Heart left ventricle (tissue), 16 donors: ENCODE measurements around the gene GPC6. TPM values are rescaled to one million over a fixed set of nuclear protein-coding genes. Genes with fewer than 3 reads are reported as not detected.

Experiments used
- ATAC-seq, 4 donors: fragments of 200-7000 bp; cut with Tn5 transposase; one replicate each; pipeline ENCODE4 v1.9.1; 2020 to 2022; ENCODE audit warnings: moderate library complexity in 4 of 4, mild to moderate bottlenecking in 3 of 4, moderate number of reproducible peaks in 1 of 4
- DNase-seq, 5 donors: peaks; one replicate each; pipeline ENCODE4 v3.0.0-alpha.2; 2020
- H3K27ac ChIP-seq, 12 donors: fragments of 200-600 bp; sonication (generic) in 4 of 12; one replicate each; pipeline versions ENCODE4 v1.5.0 to v1.8.0; 2016 to 2022; ENCODE audit warnings: mild to moderate bottlenecking in 2 of 12
- H3K27me3 ChIP-seq, 9 donors: fragments of 200-600 bp; sonication (generic) in 2 of 9; one replicate each; pipeline versions ENCODE4 v1.5.1 to v1.8.0; 2016 to 2022; ENCODE audit warnings: mild to moderate bottlenecking in 3 of 9
- H3K36me3 ChIP-seq, 9 donors: fragments of 200-600 bp; sonication (generic) in 2 of 9; one replicate each; pipeline versions ENCODE4 v1.5.0 to v1.8.0; 2018 to 2022; ENCODE audit warnings: mild to moderate bottlenecking in 2 of 9
- H3K4me1 ChIP-seq, 12 donors: fragments of 200-600 bp; sonication (generic) in 4 of 12; one replicate each; pipeline versions ENCODE4 v1.5.0 to v1.8.0; 2016 to 2022; ENCODE audit warnings: mild to moderate bottlenecking in 3 of 12
- H3K4me3 ChIP-seq, 12 donors: fragments of 200-600 bp; sonication (generic) in 4 of 12; one replicate each; pipeline versions ENCODE4 v1.5.0 to v1.8.0; 2017 to 2022; ENCODE audit warnings: mild to moderate bottlenecking in 9 of 12, moderate library complexity in 4 of 12
- H3K9me3 ChIP-seq, 12 donors: fragments of 200-600 bp; sonication (generic) in 4 of 12; one replicate each; pipeline versions ENCODE4 v1.5.0 to v1.8.0; 2016 to 2022; ENCODE audit warnings: mild to moderate bottlenecking in 1 of 12
- POLR2A ChIP-seq, 2 donors: fragments of 450-650 bp; IDR thresholded peaks; one replicate each; pipeline ENCODE4 v1.6.1; 2017; ENCODE audit warnings: antibody characterized with exemption in 2 of 2, mild to moderate bottlenecking in 2 of 2, moderate library complexity in 2 of 2
- WGBS, 4 donors: extraction: QIAGEN DNeasy Blood & Tissue Kit in 2 of 4; methylation state at CpG; one replicate each; pipeline versions ENCODE4 v1.1.5 to v1.1.7; 2013 to 2018; 5-methylcytosine and 5-hydroxymethylcytosine counted together
- intact Hi-C, 10 donors: fragments of 100-400 bp; cut with DNase I; formaldehyde crosslinking; loops; one replicate each; pipeline versions ENCODE4 v1.11.1 to v1.14.2; 2022
- polyA plus RNA-seq, 2 donors: library from polyadenylated mRNA; stranded (reverse); fragments of 200-250 nt; gene quantifications; one replicate each; pipeline ENCODE4 v1.2.3, GENCODE V29; 2013
- total RNA-seq, 9 donors: library from RNA; depleted of rRNA in 2 of 9; stranded (reverse); fragments of >200 nt in 2 of 9; fragmentation: NEBNext Ultra II Directional in 3 of 9; extraction: Animal tissue kit (Norgen Biotek cat#: 25700) in 3 of 9; gene quantifications; one replicate each; pipeline versions ENCODE4 v1.1.0 to v1.2.4, GENCODE V29; 2016 to 2023
- TF ChIP-seq, protein P1 (sequence below), 12 donors: fragments of 200-600 bp; sonication (generic) in 4 of 12; IDR thresholded peaks; one replicate each; pipeline versions ENCODE4 v1.5.0 to v1.8.0; 2018 to 2022; ENCODE audit warnings: antibody characterized with exemption in 12 of 12, mild to moderate bottlenecking in 5 of 12
- donor health status: ischemic (EF 13 %, LVEDD 7.1; RV severe dilation, severe dysfunction).
- donor health status: healthy with polysubstance abuse.
- donor health status: DM: no; HTN: yes; CAD: no.
- donor health status: DM: no; HTN: no; CAD: no.
- donor health status: ischemic (EF 25% LVEDD 6.9; RV normal size, moderate dysfunction).
- donor health status: ischemic (EF 25% LVEDD 5.7; RV mildly dilated, moderate dysfunction).
- donor health status: healthy.
- donor health status: DM: yes; HTN: yes; CAD: no.
- donor health status: ischemic (EF 35%, LVEDD 5.7; RV mildly dilated, moderate dysfunction).
- donor health status: nonischemic (EF 11% LVEDD 7.7; RV severe dilation, severe dysfunction).
- donor health status: DM: yes; HTN: yes; CAD: no.
- donor health status: PGD.
- donor health status: ischemic (EF 29% LVEDD 5.4; RV normal size, mild dysfunction).
- donor health status: nonischemic (EF 23%, LVEDD 6.1; RV moderate dilation, normal function).

Gene GPC6
- total and polyA plus RNA-seq, 11 donors = 0.08 to 6.2 (median 2.0) TPM

- Histone ChIP-seq H3K27ac (no peak overlapping the region), H3K27me3 (no peaks in the 10 kb centered on the region), H3K4me3 (no peak overlapping the region), H3K4me1 (no peaks in the 10 kb centered on the region), H3K9me3 (no peaks in the 10 kb centered on the region), H3K36me3 (no peaks in the 10 kb centered on the region)
- ATAC-seq (no peak), DNase-seq (no peak)
- intact Hi-C loops = no loop called here
- no peak for TF ChIP-seq POLR2A (IDR thresholded peaks at IDR 0.05)
- TF ChIP-seq, protein P1, sequence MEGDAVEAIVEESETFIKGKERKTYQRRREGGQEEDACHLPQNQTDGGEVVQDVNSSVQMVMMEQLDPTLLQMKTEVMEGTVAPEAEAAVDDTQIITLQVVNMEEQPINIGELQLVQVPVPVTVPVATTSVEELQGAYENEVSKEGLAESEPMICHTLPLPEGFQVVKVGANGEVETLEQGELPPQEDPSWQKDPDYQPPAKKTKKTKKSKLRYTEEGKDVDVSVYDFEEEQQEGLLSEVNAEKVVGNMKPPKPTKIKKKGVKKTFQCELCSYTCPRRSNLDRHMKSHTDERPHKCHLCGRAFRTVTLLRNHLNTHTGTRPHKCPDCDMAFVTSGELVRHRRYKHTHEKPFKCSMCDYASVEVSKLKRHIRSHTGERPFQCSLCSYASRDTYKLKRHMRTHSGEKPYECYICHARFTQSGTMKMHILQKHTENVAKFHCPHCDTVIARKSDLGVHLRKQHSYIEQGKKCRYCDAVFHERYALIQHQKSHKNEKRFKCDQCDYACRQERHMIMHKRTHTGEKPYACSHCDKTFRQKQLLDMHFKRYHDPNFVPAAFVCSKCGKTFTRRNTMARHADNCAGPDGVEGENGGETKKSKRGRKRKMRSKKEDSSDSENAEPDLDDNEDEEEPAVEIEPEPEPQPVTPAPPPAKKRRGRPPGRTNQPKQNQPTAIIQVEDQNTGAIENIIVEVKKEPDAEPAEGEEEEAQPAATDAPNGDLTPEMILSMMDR (IDR thresholded peaks at IDR 0.05) = no peak
- WGBS, 4 donors = 59 to 77% (median 63%) methylated on average over 2 of the region's 2 CpGs
Observed at GRCh38 chr13:94058821-94059360, 832.3 kb downstream of the GPC6 start.

GRCh38 chr13:94061301-94061700 lies 834.7 kb downstream of the GPC6 start:
- Histone ChIP-seq H3K4me1 (no peaks in the 10 kb centered on the region), H3K27ac (no peak overlapping the region), H3K36me3 (no peaks in the 10 kb centered on the region), H3K27me3 (no peaks in the 10 kb centered on the region), H3K9me3 (no peaks in the 10 kb centered on the region), H3K4me3 (no peak overlapping the region)
- DNase-seq = no peak
- intact Hi-C loops = no loop called here
- WGBS, 4 donors = 61 to 77% (median 69%) methylated on average over 1 of the region's 1 CpG
- no peak for ATAC-seq
- TF ChIP-seq POLR2A (IDR thresholded peaks at IDR 0.05) = no peak

DNA sequence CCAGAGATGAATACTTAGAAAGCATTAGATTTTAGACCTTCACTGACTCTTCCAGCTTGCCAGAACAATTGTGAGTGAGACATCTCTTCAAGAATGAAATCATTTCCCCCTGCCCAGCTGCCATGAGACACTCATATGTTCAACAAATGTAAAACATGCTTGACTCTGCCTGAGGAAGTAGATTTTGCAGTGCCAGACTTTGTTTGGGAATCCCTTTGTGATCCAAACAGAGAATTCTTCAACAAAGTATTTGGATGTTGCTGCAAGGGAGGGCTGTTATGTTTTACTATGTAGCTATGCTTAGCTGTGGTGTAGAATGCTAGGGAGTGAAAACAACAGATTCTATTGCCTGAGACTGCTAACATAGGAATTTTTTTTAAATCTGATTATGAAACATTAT lies 836.5 kb downstream of the GPC6 start:
- no peak overlapping the region for H3K4me3 ChIP-seq
- DNase-seq = no peak
- no peak overlapping the region for H3K27ac ChIP-seq
- TF ChIP-seq, protein P1 (IDR thresholded peaks at IDR 0.05) = no peak
- no peak for TF ChIP-seq POLR2A (IDR thresholded peaks at IDR 0.05)
- no peaks in the 10 kb centered on the region for H3K27me3 ChIP-seq
- no peaks in the 10 kb centered on the region for H3K4me1 ChIP-seq
- no peaks in the 10 kb centered on the region for H3K36me3 ChIP-seq
- ATAC-seq = no peak
- no peaks in the 10 kb centered on the region for H3K9me3 ChIP-seq
- intact Hi-C loops = no loop called here

- intact Hi-C loops = no loop called here
- TF ChIP-seq, protein P1 (IDR thresholded peaks at IDR 0.05) = no peak
- no peak for TF ChIP-seq POLR2A (IDR thresholded peaks at IDR 0.05)
- WGBS, 4 donors = 80 to 88% (median 86%) methylated on average over 4 of the region's 4 CpGs
- DNase-seq = no peak
- ATAC-seq = no peak
- Histone ChIP-seq H3K36me3 (no peaks in the 10 kb centered on the region), H3K27ac (no peak overlapping the region), H3K4me3 (no peak overlapping the region), H3K27me3 (no peaks in the 10 kb centered on the region), H3K9me3 (no peaks in the 10 kb centered on the region), H3K4me1 (no peaks in the 10 kb centered on the region)
Observed at GRCh38 chr13:94063848-94064247, 837.2 kb downstream of the GPC6 start.

DNA sequence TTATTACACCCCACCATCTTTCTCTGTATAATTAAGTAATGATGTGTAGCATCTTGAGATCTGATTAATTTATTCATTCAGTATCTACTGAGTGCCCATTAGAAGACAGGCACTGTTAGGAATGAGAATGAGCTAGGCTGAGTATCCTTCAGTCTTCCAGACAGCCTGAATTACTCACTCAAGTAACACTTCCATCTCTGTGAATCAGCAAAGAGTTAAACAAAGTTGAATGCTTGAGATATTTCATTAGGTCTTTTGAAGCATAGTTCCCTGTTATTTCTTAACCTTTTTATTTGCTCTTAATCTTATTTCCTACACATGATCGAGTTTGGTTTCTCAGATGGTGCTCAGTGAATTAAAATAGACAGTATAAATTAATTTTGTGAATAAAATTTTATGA lies 839.1 kb downstream of the GPC6 start:
- Histone ChIP-seq H3K36me3 (no peaks in the 10 kb centered on the region), H3K27ac (no peak overlapping the region), H3K4me3 (no peak overlapping the region), H3K9me3 (no peaks in the 10 kb centered on the region), H3K4me1 (no peaks in the 10 kb centered on the region), H3K27me3 (no peaks in the 10 kb centered on the region)
- intact Hi-C loops = no loop called here
- TF ChIP-seq POLR2A (IDR thresholded peaks at IDR 0.05) = no peak
- TF ChIP-seq, protein P1 (IDR thresholded peaks at IDR 0.05) = no peak
- 71 to 81% (median 77%) methylated on average over 1 of the region's 1 CpG for WGBS, 4 donors
- no peak for DNase-seq
- ATAC-seq = no peak
